Esophagus (tissue), 2 donors: ENCODE measurements around the gene OR52L1. TPM values are rescaled to one million over a fixed set of nuclear protein-coding genes. Genes with fewer than 3 reads are reported as not detected.
"Not testable (repeated sequence)": the region's sequence is repeated elsewhere in the genome, so short reads cannot be mapped to it uniquely, and the experiment has no call there.

Experiments
- H3K27ac ChIP-seq, 2 donors: one replicate each; pipeline ENCODE4 v1.5.1; 2013; ENCODE audit warnings: low read depth in 2 of 2, mild to moderate bottlenecking in 2 of 2, inconsistent platforms in 1 of 2, low read length in 1 of 2, moderate library complexity in 1 of 2
- H3K27me3 ChIP-seq, 2 donors: one replicate each; pipeline ENCODE4 v1.6.1; 2013; ENCODE audit warnings: low read length in 2 of 2, control low read depth in 1 of 2, mild to moderate bottlenecking in 1 of 2; ENCODE audit not compliant: insufficient read depth in 2 of 2, control insufficient read depth in 1 of 2
- H3K36me3 ChIP-seq, 2 donors: one replicate each; pipeline ENCODE4 v1.6.1; 2013; ENCODE audit warnings: low read length in 1 of 2; ENCODE audit not compliant: control insufficient read depth in 2 of 2, insufficient read depth in 2 of 2
- H3K4me1 ChIP-seq, 2 donors: one replicate each; pipeline ENCODE4 v1.6.1; 2013; ENCODE audit warnings: low read length in 1 of 2; ENCODE audit not compliant: control insufficient read depth in 2 of 2, insufficient read depth in 2 of 2
- H3K4me3 ChIP-seq, 2 donors: one replicate each; pipeline ENCODE4 v1.5.1; 2013; ENCODE audit warnings: low read length in 2 of 2, mild to moderate bottlenecking in 2 of 2, low read depth in 1 of 2, moderate library complexity in 1 of 2
- H3K9me3 ChIP-seq, 2 donors: one replicate each; pipeline ENCODE4 v1.6.1; 2013; ENCODE audit warnings: mild to moderate bottlenecking in 2 of 2, low read depth in 1 of 2, low read length in 1 of 2, moderate library complexity in 1 of 2; ENCODE audit not compliant: control insufficient read depth in 2 of 2, insufficient read depth in 1 of 2
- WGBS, 2 donors: extraction: QIAGEN DNeasy Blood & Tissue Kit; methylation state at CpG; one replicate each; pipeline ENCODE4 v1.1.7; 2013; 5-methylcytosine and 5-hydroxymethylcytosine counted together
- polyA plus RNA-seq, 2 donors: library from polyadenylated mRNA; stranded (reverse); fragments of 200-250 nt; gene quantifications; one replicate each; pipeline ENCODE4 v1.2.3, GENCODE V29; 2013
- donor health status: healthy with polysubstance abuse.
- donor health status: Bipolar disorder and iron deficiency.

OR52L1 gene
- polyA plus RNA-seq, 2 donors = not detected

DNA sequence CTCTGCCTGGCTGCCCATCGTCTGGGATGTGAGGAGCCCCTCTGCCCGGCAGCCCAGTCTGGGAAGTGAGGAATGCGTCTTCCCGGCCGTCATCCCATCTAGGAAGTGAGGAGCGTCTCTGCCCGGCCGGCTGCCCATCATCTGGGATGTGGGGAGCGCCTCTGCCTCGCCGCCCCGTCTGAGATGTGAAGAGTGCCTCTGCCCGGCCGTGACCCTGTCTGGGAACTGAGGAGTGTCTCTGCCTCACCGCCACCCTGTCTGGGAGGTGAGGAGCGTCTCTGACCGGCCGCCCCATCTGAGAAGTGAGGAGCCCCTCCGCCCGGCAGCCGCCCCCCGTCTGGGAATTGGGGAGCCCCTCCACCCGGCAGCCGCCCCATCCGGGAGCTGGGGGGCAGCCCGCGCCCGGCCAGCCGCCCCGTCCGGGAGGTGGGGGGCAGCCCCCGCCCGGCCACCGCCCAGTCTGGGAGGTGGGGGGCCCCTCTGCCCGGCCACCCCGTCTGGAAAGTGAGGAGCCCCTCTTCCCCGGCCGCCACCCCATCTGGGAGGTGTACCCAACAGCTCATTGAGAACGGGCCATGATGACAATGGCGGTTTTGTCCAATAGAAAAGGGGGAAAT is 26.0 kb downstream of the OR52L1 start:
- not testable (repeated sequence) for H3K36me3 ChIP-seq, H3K27ac ChIP-seq
- WGBS, 2 donors = 94% methylated on average over 35 to 40 of the region's 40 CpGs

DNA sequence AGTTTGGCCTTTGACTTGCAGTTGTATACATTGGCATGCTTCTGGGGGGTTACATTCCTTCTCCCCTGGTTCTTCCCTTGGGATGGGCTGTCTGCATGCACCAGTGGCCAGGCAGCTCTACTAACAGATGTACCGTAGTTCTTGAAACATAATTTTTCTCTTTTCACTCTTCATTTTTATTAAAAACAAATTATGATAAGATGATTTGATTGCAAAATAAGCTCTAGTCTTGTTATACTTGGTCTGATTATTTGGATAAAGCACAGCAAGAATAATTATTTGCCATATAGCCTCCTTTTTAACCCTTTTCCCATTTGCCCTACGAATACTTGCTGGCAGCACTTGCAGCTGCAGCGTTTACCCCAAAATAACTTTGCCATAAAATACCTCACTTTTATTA is 31.2 kb downstream of the OR52L1 start:
- H3K27ac ChIP-seq = no peak overlapping the region
- peaks cover 0 to 3% of the 10 kb centered on the region in 2 donors for H3K9me3 ChIP-seq
- H3K36me3 ChIP-seq = no peaks in the 10 kb centered on the region
- 74 to 81% methylated on average over 3 of the region's 3 CpGs for WGBS, 2 donors
- H3K4me3 ChIP-seq = no peak overlapping the region
- H3K4me1 ChIP-seq = no peaks in the 10 kb centered on the region
- no peaks in the 10 kb centered on the region for H3K27me3 ChIP-seq

More for the DNA sequence above, 26.0 kb downstream of the OR52L1 start:
- not testable (repeated sequence) for H3K4me3 ChIP-seq, H3K9me3 ChIP-seq, H3K27me3 ChIP-seq, H3K4me1 ChIP-seq

DNA sequence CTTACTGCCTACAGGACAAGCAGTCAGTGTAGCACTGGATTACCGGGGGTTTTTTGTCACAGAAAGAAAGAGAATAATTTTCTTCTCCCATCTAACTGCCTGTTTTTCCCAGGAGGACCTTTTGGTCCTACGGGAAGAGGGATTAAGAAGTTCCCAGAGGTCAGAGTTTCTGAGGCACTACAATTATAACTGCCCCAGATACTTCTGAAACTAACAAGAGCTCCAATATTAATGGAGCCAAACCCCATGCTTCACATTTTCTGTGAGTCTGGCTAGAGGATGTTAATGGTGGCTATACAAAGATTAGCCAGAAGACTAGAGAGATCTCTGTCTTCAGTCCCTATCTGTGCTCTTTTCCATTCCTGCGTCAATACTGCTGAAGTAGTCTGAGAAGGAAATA is 44.8 kb downstream of the OR52L1 start, which contains the start of gene OR56A3:
Gene OR56A3, plus strand, starts transcription at position 301 of the 400 bp plus-strand sequence. CDS start 5,096 bp downstream, outside the sequence.
- no peaks in the 10 kb centered on the region for H3K27me3 ChIP-seq
- WGBS, 2 donors = 65 to 84% methylated on average over 3 of the region's 3 CpGs
- H3K36me3 ChIP-seq = no peaks in the 10 kb centered on the region
- H3K27ac ChIP-seq = no peak within 1 kb of the TSS
- H3K4me1 ChIP-seq = no peaks in the 10 kb centered on the region
- no peak within 1 kb of the TSS for H3K4me3 ChIP-seq
- H3K9me3 ChIP-seq = peaks cover 0 to 3% of the 10 kb centered on the region in 2 donors

DNA sequence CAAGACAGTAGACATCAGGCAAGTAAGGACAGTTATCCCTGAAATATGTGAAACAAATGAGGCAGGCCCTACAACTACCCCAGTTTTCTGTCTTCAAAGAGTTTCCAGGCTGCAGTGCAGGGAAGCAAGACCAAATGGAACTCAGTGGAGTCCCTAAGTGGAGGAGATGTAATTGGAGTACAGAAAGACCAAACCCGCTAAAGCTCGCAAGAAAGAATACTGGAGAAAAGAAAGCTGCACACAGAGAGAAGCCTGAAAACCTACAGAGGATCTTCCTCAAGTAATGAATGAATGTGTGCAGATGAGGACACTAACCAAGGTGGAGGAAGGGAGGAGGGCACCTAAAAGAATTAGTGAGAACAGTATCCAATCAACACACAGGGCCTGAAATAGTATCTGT is 46.0 kb downstream of the OR52L1 start:
- WGBS, 2 donors = 93 to 94% methylated on average over 2 of the region's 2 CpGs
- no peak overlapping the region for H3K4me3 ChIP-seq
- no peaks in the 10 kb centered on the region for H3K4me1 ChIP-seq
- no peaks in the 10 kb centered on the region for H3K27me3 ChIP-seq
- no peak overlapping the region for H3K27ac ChIP-seq
- H3K9me3 ChIP-seq = peaks cover 0 to 3% of the 10 kb centered on the region in 2 donors
- no peaks in the 10 kb centered on the region for H3K36me3 ChIP-seq

DNA sequence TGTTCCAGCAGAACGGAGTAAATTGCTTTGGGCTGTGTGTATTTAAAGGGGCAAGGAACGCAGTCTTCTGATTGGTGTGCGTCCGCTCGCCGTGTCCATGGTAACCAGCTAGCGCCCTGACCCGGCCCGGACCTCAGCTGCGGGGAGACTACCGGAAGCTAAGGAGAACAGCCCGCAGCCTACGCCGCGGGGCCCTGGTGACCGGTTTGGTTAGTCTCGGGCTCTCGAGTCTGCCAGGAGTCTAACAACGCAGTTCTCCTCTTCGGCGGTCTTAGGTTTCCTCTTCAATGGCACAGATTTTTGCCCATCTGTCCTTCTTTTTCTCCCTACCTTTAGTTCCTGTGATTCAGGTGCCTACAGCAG is 48.2 kb downstream of the OR52L1 start:
- Histone ChIP-seq H3K4me1 (no peaks in the 10 kb centered on the region), H3K4me3 (no peak overlapping the region), H3K27ac (no peak overlapping the region), H3K27me3 (no peaks in the 10 kb centered on the region), H3K9me3 (peaks cover 0 to 3% of the 10 kb centered on the region in 2 donors), H3K36me3 (no peaks in the 10 kb centered on the region)
- 73 to 82% methylated on average over 21 of the region's 21 CpGs for WGBS, 2 donors

DNA sequence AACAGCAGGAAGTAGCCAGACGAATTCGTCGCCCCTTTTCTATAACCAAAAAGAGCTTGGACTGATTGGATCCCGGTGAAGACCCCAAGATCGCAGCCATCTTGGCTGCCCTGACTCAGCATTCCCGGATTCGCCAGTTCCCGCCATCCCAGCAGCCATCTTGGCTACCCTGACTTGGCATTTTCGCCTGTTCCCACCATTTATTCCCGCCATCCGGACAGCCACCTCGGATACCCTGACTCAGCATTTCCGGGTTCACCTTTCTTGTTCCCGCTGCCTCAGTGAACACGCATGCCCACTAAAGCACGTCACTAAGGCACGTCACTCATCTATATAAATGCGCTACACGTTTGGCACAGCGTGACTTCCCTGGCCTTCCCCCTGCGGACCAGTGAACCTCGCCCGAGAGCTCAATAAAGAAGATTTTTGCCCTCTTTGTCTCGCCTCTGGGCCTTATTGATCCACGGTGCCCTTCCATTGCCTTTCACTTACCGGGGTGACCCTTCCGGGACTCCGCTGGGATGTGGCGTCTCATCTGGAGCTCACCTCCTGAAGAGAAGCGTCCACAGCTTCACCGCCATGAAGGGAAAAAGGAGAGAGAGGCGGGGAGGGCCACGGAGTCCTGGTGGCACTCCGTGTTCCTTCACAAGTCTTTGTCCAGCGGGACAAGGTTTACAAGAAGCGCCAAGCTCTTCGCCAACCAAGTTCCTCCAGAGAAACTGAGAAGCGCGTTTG is 48.8 kb downstream of the OR52L1 start:
- no peaks in the 10 kb centered on the region for H3K27me3 ChIP-seq
- H3K9me3 ChIP-seq = peaks cover 0 to 6% of the 10 kb centered on the region in 2 donors
- H3K36me3 ChIP-seq = no peaks in the 10 kb centered on the region
- H3K4me3 ChIP-seq = no peak overlapping the region
- no peak overlapping the region for H3K27ac ChIP-seq
- WGBS, 2 donors = 87 to 94% methylated on average over 39 of the region's 39 CpGs
- no peaks in the 10 kb centered on the region for H3K4me1 ChIP-seq

Other genes starting within 250 kb of the OR52L1 start
- gene OR52N4, start 232.7 kb downstream of the OR52L1 start, polyA plus RNA-seq = under 1 TPM in 1 of 2 donors, not detected in 1; 0.04 TPM
- not detected for gene OR52N5, start 203.6 kb downstream of the OR52L1 start, polyA plus RNA-seq
- not detected for gene OR52N1, start 195.7 kb downstream of the OR52L1 start, polyA plus RNA-seq
- not detected for gene OR52N2, start 178.1 kb downstream of the OR52L1 start, polyA plus RNA-seq
- not detected for gene OR52E6, start 145.1 kb downstream of the OR52L1 start, polyA plus RNA-seq
- gene OR52E8, start 129.3 kb downstream of the OR52L1 start, polyA plus RNA-seq = not detected
- gene OR52E4, start 106.4 kb downstream of the OR52L1 start, polyA plus RNA-seq = not detected
- gene OR52E5, start 93.8 kb downstream of the OR52L1 start, polyA plus RNA-seq = not detected
- not detected for gene OR56A3, start 44.7 kb downstream of the OR52L1 start, polyA plus RNA-seq
- not detected for gene OR56A5, start 18.5 kb downstream of the OR52L1 start, polyA plus RNA-seq
- gene OR56A4, start 20.0 kb upstream of the OR52L1 start, polyA plus RNA-seq = not detected
- gene OR56A1, start 43.8 kb upstream of the OR52L1 start, polyA plus RNA-seq = not detected
- not detected for gene OR56B4, start 120.7 kb upstream of the OR52L1 start, polyA plus RNA-seq
- gene OR52B2, start 183.3 kb upstream of the OR52L1 start, polyA plus RNA-seq = not detected
- gene OR52W1, start 212.2 kb upstream of the OR52L1 start, polyA plus RNA-seq = not detected
- gene C11orf42, start 218.6 kb upstream of the OR52L1 start, polyA plus RNA-seq = not detected
- gene FHIP1B, start 247.7 kb upstream of the OR52L1 start, polyA plus RNA-seq = 10 to 100 TPM; 18.6 to 31.7 TPM